GM12892 (cell line): Measurements from ENCODE around the gene MPPED1.

Experiments used
- POLR2A ChIP-seq: IDR thresholded peaks from 2 replicates; pipeline ENCODE4 v1.6.1; 2011; ENCODE audit warnings: low read depth, low read length, control low read depth
- POLR2AphosphoS5 ChIP-seq: IDR thresholded peaks from 2 replicates; pipeline ENCODE4 v1.6.1; 2011; ENCODE audit warnings: low read depth, low read length, control low read depth

DNA sequence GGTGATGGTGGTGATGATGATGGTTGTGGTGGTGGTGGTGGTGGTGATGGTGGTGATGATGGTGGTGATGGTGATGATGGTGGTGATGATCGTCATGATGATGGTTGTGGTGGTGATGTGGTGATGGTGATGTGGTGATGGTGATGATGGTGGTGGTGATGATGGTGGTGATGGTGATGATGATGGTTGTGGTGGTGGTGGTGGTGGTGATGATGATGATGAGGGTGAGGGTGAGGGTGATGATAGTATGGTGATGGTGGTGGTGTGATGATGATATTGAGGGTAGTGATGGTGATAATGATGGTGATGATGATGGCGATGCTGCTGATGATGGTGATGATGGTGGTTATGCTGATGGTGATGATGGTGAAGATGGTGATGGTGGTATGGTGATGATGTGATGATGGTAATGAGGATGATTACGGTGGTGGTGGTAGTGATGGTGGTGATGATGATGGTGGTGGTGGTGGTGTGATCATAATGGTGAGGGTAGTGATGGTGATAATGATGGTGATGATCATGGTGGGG lies 63.8 kb downstream of the MPPED1 start:
- TF ChIP-seq POLR2AphosphoS5 (no peak), POLR2A (no peak)
